K562 (cell line): ENCODE measurements around the gene ZBTB26. TPM values are rescaled to one million over a fixed set of nuclear protein-coding genes. Genes with fewer than 3 reads are reported as not detected.

Experiments
- BHLHE40 ChIP-seq: IDR thresholded peaks from 2 replicates; pipeline ENCODE4 v1.6.1; 2011; ENCODE audit warnings: low read length, improper control_type of control experiment
- CCAR2 ChIP-seq: fragments of 200-400 bp; formaldehyde crosslinking; IDR thresholded peaks from 2 replicates; pipeline ENCODE4 v1.6.1; 2017; ENCODE audit warnings: mild to moderate bottlenecking, low read depth, low read length
- EGR1 ChIP-seq: fragments of 450-650 bp; conservative IDR thresholded peaks from 2 replicates; pipeline ENCODE4 v1.6.1; 2017; ENCODE audit warnings: mild to moderate bottlenecking
- LEF1 ChIP-seq: fragments of 450-650 bp; IDR thresholded peaks from 2 replicates; pipeline ENCODE4 v1.6.1; 2016; ENCODE audit warnings: mild to moderate bottlenecking
- NONO ChIP-seq, 2 experiments: fragments of 200-400 bp in 1 of 2; fragments of 450-650 bp in 1 of 2; formaldehyde crosslinking in 1 of 2; IDR thresholded peaks; 2 replicates each; pipeline ENCODE4 v1.6.1; 2017; ENCODE audit warnings: low read depth in 2 of 2, mild to moderate bottlenecking in 2 of 2, moderate library complexity in 2 of 2, low read length in 1 of 2
- NR4A1 ChIP-seq, 2 experiments: fragments of 250-450 bp in 1 of 2; fragments of 450-650 bp in 1 of 2; sonication (Bioruptor Pico) in 1 of 2; IDR thresholded peaks; 2 replicates each; pipeline versions ENCODE4 v1.4.0 to v1.6.1; 2016 to 2020; ENCODE audit warnings: mild to moderate bottlenecking in 2 of 2, missing compliant biosample characterization in 1 of 2, missing genetic modification characterization in 1 of 2, moderate library complexity in 1 of 2
- PHF8 ChIP-seq: fragments of 200-600 bp; sonication (generic); IDR thresholded peaks from 2 replicates; pipeline ENCODE4 v1.6.1; 2012; ENCODE audit warnings: mixed run types, mild to moderate bottlenecking, inconsistent platforms, low read length, moderate library complexity, borderline replicate concordance
- U2AF2 ChIP-seq: fragments of 200-400 bp; formaldehyde crosslinking; optimal IDR thresholded peaks from 2 replicates; pipeline ENCODE3; 2017; ENCODE audit warnings: low read depth, mild to moderate bottlenecking, low read length
- polyA plus RNA-seq, 8 experiments: library from polyadenylated mRNA; depleted of rRNA in 4 of 8; stranded (reverse) in 5 of 8; unstranded in 3 of 8; fragments of >200 nt; fragmentation: Nextera tagmentation in 2 of 8; fragmentation: Illumina TruSeq in 1 of 8; extraction: Ambion mirVana in 2 of 8; extraction: Trizol in 1 of 8; gene quantifications; 2 replicates each; pipeline versions ENCODE4 v1.2.1 to v1.2.3, GENCODE V29; 2011 to 2014; ENCODE audit warnings: inconsistent platforms in 1 of 8, missing spikeins in 1 of 8
- total RNA-seq, 7 experiments: library from RNA; depleted of rRNA in 6 of 7; stranded (reverse); fragments of >200 nt in 6 of 7; fragmentation: Illumina TruSeq in 2 of 7; extraction: Trizol in 2 of 7; gene quantifications; 2 replicates each; pipeline versions ENCODE4 v1.2.1 to v1.2.3, GENCODE V29; 2011 to 2021; ENCODE audit warnings: low replicate concordance in 1 of 7
- TF ChIP-seq, protein P1 (sequence below), 2 experiments: fragments of 450-650 bp; IDR thresholded peaks; 2 replicates each; pipeline ENCODE4 v1.6.1; 2016
- TF ChIP-seq, protein P2 (sequence below): fragments of 250-450 bp; sonication (Bioruptor Pico); IDR thresholded peaks from 2 replicates; pipeline ENCODE4 v1.5.0; 2022; ENCODE audit warnings: mild to moderate bottlenecking
- TF ChIP-seq, protein P3 (sequence below), 2 experiments: IDR thresholded peaks in 1 of 2; conservative IDR thresholded peaks in 1 of 2; 2 replicates each; pipeline ENCODE4 v1.6.1; 2016; ENCODE audit warnings: low read depth in 2 of 2, mild to moderate bottlenecking in 1 of 2, missing compliant biosample characterization in 1 of 2, missing genetic modification characterization in 1 of 2, moderate library complexity in 1 of 2
- TF ChIP-seq, protein P4 (sequence below): fragments of 250-450 bp; sonication (Bioruptor Pico); IDR thresholded peaks from 2 replicates; pipeline ENCODE4 v1.8.0; 2021; ENCODE audit warnings: borderline replicate concordance, mild to moderate bottlenecking, moderate library complexity; ENCODE audit not compliant: poor library complexity, severe bottlenecking
- TF ChIP-seq, protein P5 (sequence below): sonication (generic); formaldehyde crosslinking; IDR thresholded peaks from 2 replicates; pipeline ENCODE4 v1.8.0; 2023; ENCODE audit warnings: mild to moderate bottlenecking, missing genetic modification reagents
- TF ChIP-seq, protein P6 (sequence below): fragments of 250-450 bp; sonication (Bioruptor Pico); IDR thresholded peaks from 2 replicates; pipeline ENCODE4 v1.8.0; 2022; ENCODE audit warnings: moderate library complexity, mild to moderate bottlenecking, inconsistent platforms

ZBTB26 gene
- total and polyA plus RNA-seq, 9 of the 15 experiments (the other 6 are each of a cell fraction or from before 2014, with no cell fraction given) = 2.4 to 20.7 (median 5.0) TPM

DNA sequence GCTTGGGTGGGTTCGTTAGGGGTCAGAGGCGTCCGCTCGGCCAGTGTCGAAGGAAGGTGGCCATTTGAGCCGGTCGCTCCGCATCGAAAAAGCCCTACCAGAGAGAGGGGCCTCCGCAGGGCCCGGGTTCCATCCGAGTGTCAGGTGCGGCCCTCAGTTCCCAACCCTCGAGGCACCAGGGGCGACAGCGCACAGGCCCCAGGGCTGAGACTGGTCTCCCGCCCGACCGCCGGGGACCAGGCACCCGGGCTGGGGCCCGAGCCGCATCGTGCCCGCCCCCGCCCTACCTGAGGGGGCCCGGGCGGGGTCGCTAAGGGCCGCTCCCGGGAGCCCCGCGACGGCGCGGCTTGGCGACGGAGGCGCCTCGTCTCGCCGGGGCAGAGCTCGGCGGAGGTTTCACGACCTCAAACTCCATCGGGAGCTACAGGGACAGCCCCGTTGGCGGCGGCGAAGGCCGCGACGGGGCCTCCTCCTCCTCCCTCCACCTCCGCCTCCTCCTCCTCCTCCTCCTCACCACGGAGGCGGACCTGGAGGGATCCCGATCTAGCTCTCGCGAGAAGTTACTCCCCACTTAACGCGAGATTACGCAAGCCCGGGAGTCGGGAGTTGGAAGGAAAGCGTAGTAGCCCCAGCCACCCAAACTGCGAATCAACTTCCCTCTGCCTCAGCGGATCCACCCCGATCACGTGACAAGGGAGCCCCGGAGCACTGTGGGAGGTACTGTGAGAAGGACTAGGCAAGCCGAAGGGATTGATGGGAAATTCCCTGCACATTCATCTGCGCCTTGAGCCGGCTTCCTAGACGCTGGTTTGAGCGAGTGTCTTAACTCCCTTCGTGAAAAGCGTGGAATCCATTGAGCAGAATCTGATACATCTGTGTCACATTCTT is 26.2 kb downstream of the ZBTB26 start, which contains the start of gene RC3H2 (continued):
- TF ChIP-seq, protein P1, sequence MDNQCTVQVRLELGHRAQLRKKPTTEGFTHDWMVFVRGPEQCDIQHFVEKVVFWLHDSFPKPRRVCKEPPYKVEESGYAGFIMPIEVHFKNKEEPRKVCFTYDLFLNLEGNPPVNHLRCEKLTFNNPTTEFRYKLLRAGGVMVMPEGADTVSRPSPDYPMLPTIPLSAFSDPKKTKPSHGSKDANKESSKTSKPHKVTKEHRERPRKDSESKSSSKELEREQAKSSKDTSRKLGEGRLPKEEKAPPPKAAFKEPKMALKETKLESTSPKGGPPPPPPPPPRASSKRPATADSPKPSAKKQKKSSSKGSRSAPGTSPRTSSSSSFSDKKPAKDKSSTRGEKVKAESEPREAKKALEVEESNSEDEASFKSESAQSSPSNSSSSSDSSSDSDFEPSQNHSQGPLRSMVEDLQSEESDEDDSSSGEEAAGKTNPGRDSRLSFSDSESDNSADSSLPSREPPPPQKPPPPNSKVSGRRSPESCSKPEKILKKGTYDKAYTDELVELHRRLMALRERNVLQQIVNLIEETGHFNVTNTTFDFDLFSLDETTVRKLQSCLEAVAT (IDR thresholded peaks at IDR 0.05) = no peak
- TF ChIP-seq U2AF2 (no peak), NONO (IDR thresholded peaks at IDR 0.05; ENCODE audit: low read depth in 2 of 2, low read length in 1 of 2) (peak; percentile 71 to 88; a peak in 3 of 4 replicates), CCAR2 (no peak), BHLHE40 (peak; percentile 90), LEF1 (no peak), PHF8 (peak; percentile 93; the same call in 1 of the 2 replicates), EGR1 (peak; percentile 100), NR4A1 (CRISPR knock-in tag; IDR thresholded peaks at IDR 0.05) (no peak; the same call in 1 of the 2 replicates), NR4A1 (tag; IDR thresholded peaks at IDR 0.05) (no peak)
- TF ChIP-seq, protein P2, sequence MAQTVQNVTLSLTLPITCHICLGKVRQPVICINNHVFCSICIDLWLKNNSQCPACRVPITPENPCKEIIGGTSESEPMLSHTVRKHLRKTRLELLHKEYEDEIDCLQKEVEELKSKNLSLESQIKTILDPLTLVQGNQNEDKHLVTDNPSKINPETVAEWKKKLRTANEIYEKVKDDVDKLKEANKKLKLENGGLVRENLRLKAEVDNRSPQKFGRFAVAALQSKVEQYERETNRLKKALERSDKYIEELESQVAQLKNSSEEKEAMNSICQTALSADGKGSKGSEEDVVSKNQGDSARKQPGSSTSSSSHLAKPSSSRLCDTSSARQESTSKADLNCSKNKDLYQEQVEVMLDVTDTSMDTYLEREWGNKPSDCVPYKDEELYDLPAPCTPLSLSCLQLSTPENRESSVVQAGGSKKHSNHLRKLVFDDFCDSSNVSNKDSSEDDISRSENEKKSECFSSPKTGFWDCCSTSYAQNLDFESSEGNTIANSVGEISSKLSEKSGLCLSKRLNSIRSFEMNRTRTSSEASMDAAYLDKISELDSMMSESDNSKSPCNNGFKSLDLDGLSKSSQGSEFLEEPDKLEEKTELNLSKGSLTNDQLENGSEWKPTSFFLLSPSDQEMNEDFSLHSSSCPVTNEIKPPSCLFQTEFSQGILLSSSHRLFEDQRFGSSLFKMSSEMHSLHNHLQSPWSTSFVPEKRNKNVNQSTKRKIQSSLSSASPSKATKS (CRISPR knock-in tag) = no peak
- TF ChIP-seq, protein P3, sequence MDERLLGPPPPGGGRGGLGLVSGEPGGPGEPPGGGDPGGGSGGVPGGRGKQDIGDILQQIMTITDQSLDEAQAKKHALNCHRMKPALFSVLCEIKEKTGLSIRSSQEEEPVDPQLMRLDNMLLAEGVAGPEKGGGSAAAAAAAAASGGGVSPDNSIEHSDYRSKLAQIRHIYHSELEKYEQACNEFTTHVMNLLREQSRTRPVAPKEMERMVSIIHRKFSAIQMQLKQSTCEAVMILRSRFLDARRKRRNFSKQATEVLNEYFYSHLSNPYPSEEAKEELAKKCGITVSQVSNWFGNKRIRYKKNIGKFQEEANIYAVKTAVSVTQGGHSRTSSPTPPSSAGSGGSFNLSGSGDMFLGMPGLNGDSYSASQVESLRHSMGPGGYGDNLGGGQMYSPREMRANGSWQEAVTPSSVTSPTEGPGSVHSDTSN (CRISPR knock-in tag; IDR thresholded peaks at IDR 0.05; ENCODE audit: low read depth) = no peak
- TF ChIP-seq, protein P3 (tag; conservative IDR thresholded peaks at IDR 0.05; ENCODE audit: low read depth) = no peak; the same call in 1 of the 2 replicates
- TF ChIP-seq, protein P4, sequence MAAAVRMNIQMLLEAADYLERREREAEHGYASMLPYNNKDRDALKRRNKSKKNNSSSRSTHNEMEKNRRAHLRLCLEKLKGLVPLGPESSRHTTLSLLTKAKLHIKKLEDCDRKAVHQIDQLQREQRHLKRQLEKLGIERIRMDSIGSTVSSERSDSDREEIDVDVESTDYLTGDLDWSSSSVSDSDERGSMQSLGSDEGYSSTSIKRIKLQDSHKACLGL = no peak
- TF ChIP-seq, protein P5, sequence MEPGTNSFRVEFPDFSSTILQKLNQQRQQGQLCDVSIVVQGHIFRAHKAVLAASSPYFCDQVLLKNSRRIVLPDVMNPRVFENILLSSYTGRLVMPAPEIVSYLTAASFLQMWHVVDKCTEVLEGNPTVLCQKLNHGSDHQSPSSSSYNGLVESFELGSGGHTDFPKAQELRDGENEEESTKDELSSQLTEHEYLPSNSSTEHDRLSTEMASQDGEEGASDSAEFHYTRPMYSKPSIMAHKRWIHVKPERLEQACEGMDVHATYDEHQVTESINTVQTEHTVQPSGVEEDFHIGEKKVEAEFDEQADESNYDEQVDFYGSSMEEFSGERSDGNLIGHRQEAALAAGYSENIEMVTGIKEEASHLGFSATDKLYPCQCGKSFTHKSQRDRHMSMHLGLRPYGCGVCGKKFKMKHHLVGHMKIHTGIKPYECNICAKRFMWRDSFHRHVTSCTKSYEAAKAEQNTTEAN (CRISPR knock-in tag) = no peak
- TF ChIP-seq, protein P6, sequence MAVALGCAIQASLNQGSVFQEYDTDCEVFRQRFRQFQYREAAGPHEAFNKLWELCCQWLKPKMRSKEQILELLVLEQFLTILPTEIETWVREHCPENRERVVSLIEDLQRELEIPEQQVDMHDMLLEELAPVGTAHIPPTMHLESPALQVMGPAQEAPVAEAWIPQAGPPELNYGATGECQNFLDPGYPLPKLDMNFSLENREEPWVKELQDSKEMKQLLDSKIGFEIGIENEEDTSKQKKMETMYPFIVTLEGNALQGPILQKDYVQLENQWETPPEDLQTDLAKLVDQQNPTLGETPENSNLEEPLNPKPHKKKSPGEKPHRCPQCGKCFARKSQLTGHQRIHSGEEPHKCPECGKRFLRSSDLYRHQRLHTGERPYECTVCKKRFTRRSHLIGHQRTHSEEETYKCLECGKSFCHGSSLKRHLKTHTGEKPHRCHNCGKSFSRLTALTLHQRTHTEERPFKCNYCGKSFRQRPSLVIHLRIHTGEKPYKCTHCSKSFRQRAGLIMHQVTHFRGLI = 0 out of 2 replicates have a peak, but pooled peaks have one; percentile 12
